A673 (cell line): ENCODE measurements around the gene ST6GALNAC6. TPM values are rescaled to one million over a fixed set of nuclear protein-coding genes. Genes with fewer than 3 reads are reported as not detected.

Experiments
- BruUV-seq: library from RNA; stranded (reverse); fragments of 400-500 nt; replicated peaks from 2 replicates; lab custom pipeline; 2021; lab: Mats Ljungman, UMichigan
- CTCF ChIA-PET: fragments of 300-600 bp; sonication (Branson Sonifier 250); formaldehyde crosslinking; loops from one replicate; lab custom pipeline; 2022; ENCODE audit warnings: antibody characterized with exemption; lab: Charles Lee
- POLR2A ChIA-PET: fragments of 300-600 bp; sonication (Branson Sonifier 250); formaldehyde crosslinking; loops from one replicate; lab custom pipeline; 2022; ENCODE audit warnings: antibody characterized with exemption; ENCODE audit not compliant: low non-redundant PET; lab: Charles Lee
- DNase-seq: peaks from one replicate; pipeline ENCODE4 v3.0.0-alpha.2; 2015; ENCODE audit warnings: low spot score
- H3K27ac ChIP-seq: fragments of 200-600 bp; sonication (generic); 2 replicates; pipeline ENCODE4 v1.5.1; 2016; ENCODE audit warnings: mixed run types, low read depth, mild to moderate bottlenecking, mixed read lengths, antibody characterized with exemption, low read length; ENCODE audit not compliant: poor library complexity, severe bottlenecking
- H3K27me3 ChIP-seq: fragments of 200-600 bp; sonication (generic); replicated peaks from 2 replicates; pipeline ENCODE4 v1.6.1; 2017; ENCODE audit warnings: mixed run types, low read depth, mild to moderate bottlenecking, mixed read lengths, antibody characterized with exemption, low read length; ENCODE audit not compliant: insufficient read depth, poor library complexity
- H3K36me3 ChIP-seq: fragments of 200-600 bp; sonication (generic); 2 replicates; pipeline ENCODE4 v1.6.1; 2016; ENCODE audit warnings: mixed run types, mild to moderate bottlenecking, mixed read lengths, antibody characterized with exemption, low read length; ENCODE audit not compliant: insufficient read depth, poor library complexity, severe bottlenecking
- H3K4me1 ChIP-seq: fragments of 200-600 bp; sonication (generic); 2 replicates; pipeline ENCODE4 v1.6.1; 2017; ENCODE audit warnings: mixed run types, mild to moderate bottlenecking, mixed read lengths, antibody characterized with exemption, low read length; ENCODE audit not compliant: insufficient read depth, poor library complexity, severe bottlenecking
- H3K4me3 ChIP-seq: fragments of 200-600 bp; sonication (generic); 2 replicates; pipeline ENCODE4 v1.5.1; 2016; ENCODE audit warnings: low read depth, mixed run types, mild to moderate bottlenecking, mixed read lengths, low read length; ENCODE audit not compliant: poor library complexity, severe bottlenecking
- H3K9me3 ChIP-seq: fragments of 200-600 bp; sonication (generic); 2 replicates; pipeline ENCODE4 v1.6.1; 2016; ENCODE audit warnings: mixed run types, low read depth, mild to moderate bottlenecking, mixed read lengths, antibody characterized with exemption, low read length; ENCODE audit not compliant: poor library complexity, severe bottlenecking
- CTCF ChIP-seq: fragments of 300-800, 200-600 bp; sonication (generic); conservative IDR thresholded peaks from 2 replicates; pipeline ENCODE4 v1.5.1; 2017; ENCODE audit warnings: low read depth, mild to moderate bottlenecking, antibody characterized with exemption, low read length, moderate library complexity, mixed read lengths
- EZH2 ChIP-seq: fragments of 200-600 bp; sonication (generic); IDR thresholded peaks from 2 replicates; pipeline ENCODE4 v1.6.1; 2017; ENCODE audit warnings: borderline replicate concordance, low read depth, mild to moderate bottlenecking, mixed read lengths, antibody characterized with exemption, low read length; ENCODE audit not compliant: poor library complexity, severe bottlenecking
- intact Hi-C: fragments of 100-400 bp; cut with micrococcal nuclease; formaldehyde crosslinking; loops from one replicate; pipeline ENCODE4 v1.10.0; 2022; ENCODE audit not compliant: unreplicated experiment
- total RNA-seq: library from RNA; stranded (reverse); gene quantifications from 2 replicates; pipeline ENCODE4 v1.2.3, GENCODE V29; 2021

ST6GALNAC6 gene
- total RNA-seq, 1 experiment from 2014 or later = 34.7 TPM

DNA sequence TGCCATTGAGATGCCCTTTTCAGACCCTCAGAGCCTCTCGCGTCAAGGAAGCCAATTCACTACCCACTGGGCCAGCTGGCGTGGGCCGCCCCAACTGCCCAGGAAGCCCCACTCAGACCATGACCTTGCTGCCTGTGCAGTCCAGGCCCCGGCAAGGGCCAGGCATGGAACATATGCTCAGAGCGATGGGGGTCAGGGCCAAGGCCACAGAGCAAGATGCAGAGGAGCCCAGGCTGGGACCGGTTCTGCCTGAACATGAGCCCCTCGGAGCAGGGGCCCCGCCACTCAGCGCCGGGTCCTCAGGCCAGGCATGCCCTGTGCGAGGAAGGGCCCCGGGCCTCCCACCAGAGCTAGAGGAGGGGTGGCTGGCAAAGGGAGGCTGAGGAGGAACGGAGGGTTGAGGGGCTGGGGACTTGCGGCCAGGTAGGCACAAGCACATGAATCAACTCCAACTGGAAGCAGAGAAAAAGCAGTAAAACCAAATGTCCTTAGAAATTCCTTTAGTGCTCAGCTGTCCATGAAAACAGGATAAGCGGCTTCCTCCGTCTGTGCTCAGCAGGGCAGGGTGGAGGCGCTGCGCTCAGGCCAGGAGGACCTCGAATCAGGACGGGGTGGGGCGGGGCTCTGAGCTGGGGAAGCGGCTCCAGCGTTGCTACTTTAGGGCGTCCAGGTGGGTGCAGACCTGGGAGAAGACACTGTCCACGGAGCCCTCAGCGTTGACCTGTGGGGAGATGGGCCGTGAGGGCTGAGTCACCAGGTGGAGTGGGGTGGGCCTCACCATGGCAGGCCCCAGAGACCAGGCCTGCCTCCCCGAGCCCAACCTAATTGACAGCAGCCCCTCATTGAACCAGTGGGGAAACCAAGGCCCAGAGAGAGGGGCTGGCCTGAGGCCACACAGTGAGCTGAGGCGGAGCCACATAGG, 31.8 kb downstream of the ST6GALNAC6 start:
- ChIA-PET CTCF (interaction anchor here (0.5 kb wide), 1 partner anchor 363 kb away, joined by 5 read pairs; no protein-coding TSS in a partner anchor), POLR2A (no interaction called here)
- Histone ChIP-seq H3K27me3 (no peaks in the 10 kb centered on the region), H3K36me3 (no peaks in the 10 kb centered on the region), H3K27ac (no peak overlapping the region), H3K4me1 (no peaks in the 10 kb centered on the region), H3K4me3 (no peak overlapping the region), H3K9me3 (no peaks in the 10 kb centered on the region)
- no TSS peak for BruUV-seq
- TF ChIP-seq EZH2 (no peak), CTCF (no peak)
- intact Hi-C loops = loop anchor here (5.0 kb wide), 1 partner anchor 80 kb away; the partner anchor contains the start of gene CDK9
- no peak for DNase-seq

DNA sequence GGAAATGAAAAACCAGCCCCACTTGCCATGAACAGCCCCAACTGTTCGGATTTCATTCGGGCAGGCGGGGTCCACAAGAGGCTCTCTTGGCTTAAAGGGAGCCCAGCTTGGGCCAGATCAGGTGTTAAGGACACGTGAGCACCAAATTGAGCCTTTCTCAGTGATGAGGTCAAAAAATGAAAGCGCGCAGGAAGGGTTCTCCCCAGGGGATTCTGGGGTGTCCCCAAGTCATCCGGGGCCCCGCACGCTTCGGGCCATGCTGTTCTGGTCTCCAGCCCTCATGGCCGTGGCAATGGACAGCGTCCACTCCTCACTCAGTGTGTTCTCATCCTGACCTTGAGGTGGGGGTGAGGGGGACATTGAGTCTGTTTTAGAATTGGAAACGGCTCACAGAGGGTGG, 32.9 kb downstream of the ST6GALNAC6 start:
- CTCF ChIA-PET = no interaction called here
- TF ChIP-seq EZH2 (no peak), CTCF (no peak)
- Histone ChIP-seq H3K4me3 (no peak overlapping the region), H3K9me3 (no peaks in the 10 kb centered on the region), H3K4me1 (no peaks in the 10 kb centered on the region), H3K36me3 (no peaks in the 10 kb centered on the region), H3K27me3 (no peaks in the 10 kb centered on the region), H3K27ac (no peak overlapping the region)
- POLR2A ChIA-PET = no interaction called here
- no peak for DNase-seq
- intact Hi-C loops = loop anchor here (5.0 kb wide), 1 partner anchor 79 kb away; the partner anchor contains the start of gene CDK9
- BruUV-seq = no TSS peak

- no TSS peak for BruUV-seq
These were observed 33.5 kb downstream of the ST6GALNAC6 start for GRCh38 chr9:127865645-127866464.

More at GRCh38 chr9:127865645-127866464, 33.5 kb downstream of the ST6GALNAC6 start:
- TF ChIP-seq CTCF = no peak
- TF ChIP-seq EZH2 = no peak
- DNase-seq = no peak
- no peak overlapping the region for H3K4me3 ChIP-seq
- no peaks in the 10 kb centered on the region for H3K27me3 ChIP-seq
- CTCF ChIA-PET = no interaction called here
- no peaks in the 10 kb centered on the region for H3K4me1 ChIP-seq
- POLR2A ChIA-PET = no interaction called here
- H3K36me3 ChIP-seq = no peaks in the 10 kb centered on the region
- H3K9me3 ChIP-seq = no peaks in the 10 kb centered on the region
- intact Hi-C loops = loop anchor here (5.0 kb wide), 1 partner anchor 79 kb away; the partner anchor contains the start of gene CDK9
- no peak overlapping the region for H3K27ac ChIP-seq
